CD4-positive, alpha-beta T cell treated with Interleukin-4 for 4 hours (primary cell): ENCODE measurements around the gene CDR2L.
"Not testable (repeated sequence)": the region's sequence is repeated elsewhere in the genome, so short reads cannot be mapped to it uniquely, and the experiment has no call there.

Experiments
- DNase-seq: peaks from one replicate; pipeline ENCODE4 v3.0.0-alpha.2; 2020

Gene CDR2L

DNA sequence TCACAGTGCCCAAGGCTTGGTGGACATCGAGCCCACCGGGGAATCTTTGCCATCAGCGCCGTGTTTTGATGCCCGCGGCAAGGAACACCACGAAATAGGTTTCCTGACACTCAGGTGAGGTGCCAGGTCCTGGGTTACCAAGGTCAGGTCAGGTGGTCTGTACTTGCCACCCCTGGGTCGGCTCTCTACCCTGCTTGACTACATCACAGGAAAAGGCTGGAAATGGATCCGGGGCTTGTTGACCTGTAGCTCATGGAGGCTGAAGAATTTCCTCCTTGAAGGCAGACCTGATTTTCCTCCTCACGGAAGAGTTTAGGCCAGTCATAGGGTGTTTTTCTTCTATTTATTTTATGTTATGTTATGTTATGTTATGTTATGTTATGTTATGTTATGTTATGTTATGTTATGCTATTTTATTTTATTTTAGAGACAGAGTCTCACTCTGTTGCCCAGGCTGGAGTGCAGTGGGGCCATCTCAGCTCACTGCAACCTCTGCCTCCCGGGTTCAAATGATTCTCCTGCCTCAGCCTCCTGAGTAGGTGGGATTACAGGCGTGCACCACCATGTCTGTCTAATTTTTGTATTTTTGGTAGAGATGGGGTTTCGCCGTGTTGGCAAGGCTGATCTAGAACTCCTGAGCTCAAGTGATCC, 4.6 kb upstream of the CDR2L start:
- DNase-seq = not testable (repeated sequence)

GRCh38 chr17:74986206-74986576, 1.2 kb upstream of the CDR2L start:
- DNase-seq = no peak

GRCh38 chr17:74987909-74988711, 678 bp downstream of the CDR2L start:
- DNase-seq = no peak

GRCh38 chr17:74990581-74991105, 3.2 kb downstream of the CDR2L start:
- no peak for DNase-seq

DNA sequence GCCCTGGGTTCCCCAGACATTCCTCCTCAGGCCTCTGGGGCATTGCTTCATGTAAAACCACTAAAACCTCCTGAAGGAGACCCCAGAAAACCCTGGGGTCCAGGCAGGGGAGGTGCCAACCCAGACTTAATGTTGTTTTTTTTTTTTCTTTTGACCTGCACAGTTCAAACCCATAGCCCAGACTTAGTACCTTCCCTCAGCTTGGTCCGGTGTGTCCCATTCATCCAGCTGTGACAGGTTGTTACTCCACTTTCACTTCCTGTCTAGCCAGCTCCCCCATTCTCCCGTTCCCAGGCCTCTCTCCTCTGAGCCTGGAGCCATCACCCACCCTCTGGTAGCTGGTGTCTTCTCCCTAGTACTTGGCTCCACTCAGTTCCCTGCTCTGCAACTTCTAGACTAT, 4.8 kb downstream of the CDR2L start:
- no peak for DNase-seq

- DNase-seq = no peak
Observed at GRCh38 chr17:74994440-74994839, 7.0 kb downstream of the CDR2L start.

- no peak for DNase-seq
Observed at GRCh38 chr17:74995847-74996246, 8.4 kb downstream of the CDR2L start.

DNA sequence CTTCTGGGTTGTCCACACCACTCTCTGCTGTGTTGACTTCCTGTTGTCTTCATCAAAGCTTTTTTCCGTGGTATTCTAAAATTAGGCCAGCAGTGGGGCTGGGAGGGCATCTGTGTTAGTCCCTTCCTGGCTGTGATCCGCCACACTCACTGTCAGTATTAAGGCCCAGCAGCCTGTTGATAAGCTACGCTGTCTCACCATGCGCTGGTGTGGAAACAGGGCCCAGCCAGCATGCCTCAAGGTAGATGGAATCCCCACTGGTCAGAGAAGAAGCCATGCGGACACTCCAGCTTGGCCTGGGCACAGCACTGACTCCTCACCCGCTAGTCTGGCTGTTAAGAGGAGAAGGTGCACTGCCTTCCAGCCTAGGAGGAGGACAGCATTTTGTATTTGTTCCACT, 11.4 kb downstream of the CDR2L start:
- DNase-seq = no peak

GRCh38 chr17:74999523-74999922, 12.1 kb downstream of the CDR2L start:
- DNase-seq = no peak

DNA sequence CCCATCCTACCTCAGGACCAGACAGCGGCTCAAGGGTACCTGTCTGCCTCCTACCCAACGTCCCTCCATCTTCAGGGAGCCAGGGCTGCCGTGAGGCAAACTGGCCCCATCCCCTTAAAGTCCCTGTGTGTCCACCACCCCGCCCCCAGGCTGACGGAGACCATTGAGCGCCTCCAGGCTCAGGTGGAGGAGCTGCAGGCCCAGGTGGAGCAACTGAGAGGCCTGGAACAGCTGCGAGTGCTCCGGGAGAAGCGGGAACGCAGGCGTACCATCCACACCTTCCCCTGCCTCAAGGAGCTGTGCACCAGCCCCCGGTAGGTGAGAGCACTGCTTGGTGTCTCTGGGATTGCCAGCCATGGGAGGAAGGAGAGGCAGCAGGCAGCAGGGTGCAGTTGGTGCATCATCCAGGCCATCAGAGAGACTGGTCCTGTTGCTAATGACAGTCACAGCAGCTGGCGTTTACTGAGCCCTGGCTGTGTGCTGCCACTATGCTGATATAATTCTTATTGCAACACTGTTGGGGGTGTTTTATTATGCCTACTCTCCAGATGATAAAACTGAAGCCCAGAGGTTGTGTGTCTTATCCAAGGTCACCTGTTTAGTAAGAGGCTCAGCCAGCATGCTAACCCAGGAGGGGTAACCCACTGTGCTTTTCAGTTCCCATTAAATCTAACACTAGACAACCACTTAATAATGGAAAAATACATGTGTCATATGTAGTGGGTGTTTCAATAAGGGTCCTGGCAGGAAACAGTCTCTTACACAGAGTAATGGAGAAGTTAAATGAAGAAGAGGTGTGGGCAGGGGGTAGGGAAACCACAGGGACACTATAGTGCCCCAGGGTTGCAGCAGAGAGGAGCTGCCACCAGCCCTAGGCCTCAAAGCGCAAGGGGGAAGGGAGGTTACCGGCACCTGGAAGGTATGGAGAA, 14.7 kb downstream of the CDR2L start:
- DNase-seq = no peak

DNA sequence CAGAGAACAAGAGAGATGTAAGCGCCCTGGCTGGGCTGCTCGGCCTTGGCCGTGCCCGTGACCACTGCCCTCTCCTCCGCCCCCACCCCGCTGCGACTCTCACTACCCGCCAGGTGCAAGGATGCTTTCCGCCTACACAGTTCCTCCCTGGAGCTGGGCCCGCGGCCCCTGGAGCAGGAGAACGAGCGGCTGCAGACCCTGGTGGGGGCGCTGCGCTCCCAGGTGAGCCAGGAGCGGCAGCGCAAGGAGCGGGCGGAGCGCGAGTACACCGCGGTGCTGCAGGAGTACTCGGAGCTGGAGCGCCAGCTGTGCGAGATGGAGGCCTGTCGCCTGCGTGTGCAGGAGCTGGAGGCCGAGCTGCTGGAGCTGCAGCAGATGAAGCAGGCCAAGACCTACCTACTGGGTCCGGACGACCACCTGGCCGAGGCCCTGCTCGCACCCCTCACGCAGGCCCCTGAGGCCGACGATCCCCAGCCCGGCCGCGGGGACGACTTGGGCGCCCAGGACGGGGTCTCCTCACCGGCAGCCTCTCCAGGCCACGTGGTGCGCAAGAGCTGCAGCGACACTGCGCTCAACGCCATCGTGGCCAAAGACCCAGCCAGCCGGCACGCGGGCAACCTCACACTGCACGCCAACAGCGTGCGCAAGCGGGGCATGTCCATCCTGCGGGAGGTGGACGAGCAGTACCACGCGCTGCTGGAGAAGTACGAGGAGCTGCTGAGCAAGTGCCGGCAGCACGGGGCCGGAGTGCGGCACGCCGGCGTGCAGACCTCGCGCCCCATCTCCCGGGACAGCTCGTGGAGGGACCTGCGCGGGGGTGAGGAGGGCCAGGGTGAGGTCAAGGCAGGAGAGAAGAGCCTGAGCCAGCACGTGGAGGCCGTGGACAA, 15.9 kb downstream of the CDR2L start:
- DNase-seq = no peak

- no peak for DNase-seq
Observed at GRCh38 chr17:75003957-75004355, 16.5 kb downstream of the CDR2L start.

GRCh38 chr17:75004371-75004770, 16.9 kb downstream of the CDR2L start:
- DNase-seq = no peak

DNA sequence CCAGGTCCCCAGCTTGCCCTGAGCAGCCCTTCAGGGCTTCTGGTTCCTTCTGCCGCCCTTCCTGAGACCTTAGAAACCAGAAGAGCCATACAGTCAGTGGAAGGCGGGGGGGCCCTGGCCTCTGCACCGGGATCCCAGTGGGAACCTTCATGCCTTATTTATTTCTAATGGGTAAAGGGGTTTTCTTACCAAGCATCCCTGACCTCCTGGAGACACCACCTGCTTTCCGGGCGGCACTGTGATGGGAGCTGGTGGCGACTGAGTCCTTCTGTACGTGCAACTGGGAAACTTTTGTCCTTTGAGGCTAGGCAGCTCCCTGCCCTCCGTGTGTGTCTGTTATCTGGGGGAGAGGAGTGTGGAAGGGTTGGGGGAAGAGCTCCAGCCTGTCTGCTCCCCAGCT, 17.9 kb downstream of the CDR2L start:
- DNase-seq = no peak

DNA sequence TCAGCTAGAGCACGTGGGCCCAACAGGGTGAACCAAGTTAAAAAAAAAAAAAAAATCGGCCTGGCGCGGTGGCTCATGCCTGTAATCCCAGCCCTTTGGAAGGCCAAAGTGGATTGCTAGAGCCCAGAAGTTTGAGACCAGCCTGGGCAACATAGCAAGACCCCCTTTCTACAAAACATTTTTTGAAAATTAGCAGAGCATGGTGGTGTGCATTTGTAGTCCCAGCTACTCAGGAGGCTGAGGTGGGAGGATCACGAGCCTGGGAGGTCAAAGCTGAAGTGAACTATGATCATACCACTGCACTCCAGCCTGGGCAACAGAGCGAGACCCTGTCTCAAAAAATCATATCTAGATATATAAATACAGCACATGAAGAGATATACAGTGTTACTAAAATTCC, 18.7 kb downstream of the CDR2L start:
- DNase-seq = not testable (repeated sequence)

DNA sequence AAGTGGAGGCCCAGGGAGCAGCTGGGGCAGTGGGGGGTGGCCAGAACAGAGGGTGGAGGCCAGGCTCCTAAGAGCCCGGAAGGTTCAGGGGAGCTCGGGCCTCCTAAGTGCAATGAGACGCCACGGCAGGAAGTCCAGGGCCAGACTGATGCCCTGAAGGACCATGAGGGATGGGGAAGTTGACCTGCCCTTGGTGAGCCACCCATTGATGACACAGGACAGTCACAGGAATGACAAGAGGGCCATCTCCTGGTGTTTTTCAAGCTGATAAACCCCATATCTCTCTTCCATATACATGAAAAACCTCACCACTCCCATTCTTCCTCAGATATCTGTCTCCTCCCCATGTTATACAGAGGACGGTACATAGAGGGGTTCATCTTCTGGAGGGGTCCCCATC, 19.2 kb downstream of the CDR2L start:
- DNase-seq = no peak

GRCh38 chr17:75008373-75008772, 20.9 kb downstream of the CDR2L start:
- DNase-seq = no peak

- DNase-seq = no peak
Observed at GRCh38 chr17:75009139-75009724, 21.8 kb downstream of the CDR2L start.

DNA sequence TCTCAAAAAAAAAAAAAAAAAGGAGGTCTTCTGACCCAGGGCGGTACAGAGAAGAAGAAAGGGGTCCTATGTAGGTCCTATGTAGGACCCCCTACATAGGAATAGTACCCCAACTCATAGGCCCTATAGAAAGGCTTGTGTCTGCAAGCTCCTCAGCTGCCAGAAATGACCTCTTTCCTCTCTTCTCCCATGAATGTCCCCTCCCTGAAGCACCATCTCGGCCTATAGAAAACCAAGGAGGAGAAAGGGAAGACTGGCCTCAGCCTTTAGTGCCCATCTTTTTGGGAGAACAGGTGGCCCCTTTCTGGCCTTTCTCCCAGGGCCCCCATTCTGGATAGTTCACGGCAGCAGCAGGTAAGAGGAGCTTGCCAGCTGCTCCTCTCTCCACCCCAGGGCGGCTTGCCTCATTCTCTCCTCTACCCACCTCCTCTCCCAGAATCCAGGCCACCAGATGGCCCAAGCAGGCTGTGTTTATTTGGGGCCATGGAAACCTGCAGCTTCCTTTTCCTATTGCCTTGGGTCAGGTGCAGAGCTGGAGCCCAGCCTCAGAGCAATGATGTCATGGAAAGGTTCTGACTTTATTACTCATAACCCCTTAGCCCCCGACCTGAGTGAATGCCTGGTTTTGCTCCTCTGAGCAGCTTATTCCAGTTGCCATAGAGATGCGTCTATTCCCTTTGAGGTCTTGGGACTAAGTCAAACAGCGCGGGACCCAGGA, 23.4 kb downstream of the CDR2L start:
- DNase-seq = no peak

DNA sequence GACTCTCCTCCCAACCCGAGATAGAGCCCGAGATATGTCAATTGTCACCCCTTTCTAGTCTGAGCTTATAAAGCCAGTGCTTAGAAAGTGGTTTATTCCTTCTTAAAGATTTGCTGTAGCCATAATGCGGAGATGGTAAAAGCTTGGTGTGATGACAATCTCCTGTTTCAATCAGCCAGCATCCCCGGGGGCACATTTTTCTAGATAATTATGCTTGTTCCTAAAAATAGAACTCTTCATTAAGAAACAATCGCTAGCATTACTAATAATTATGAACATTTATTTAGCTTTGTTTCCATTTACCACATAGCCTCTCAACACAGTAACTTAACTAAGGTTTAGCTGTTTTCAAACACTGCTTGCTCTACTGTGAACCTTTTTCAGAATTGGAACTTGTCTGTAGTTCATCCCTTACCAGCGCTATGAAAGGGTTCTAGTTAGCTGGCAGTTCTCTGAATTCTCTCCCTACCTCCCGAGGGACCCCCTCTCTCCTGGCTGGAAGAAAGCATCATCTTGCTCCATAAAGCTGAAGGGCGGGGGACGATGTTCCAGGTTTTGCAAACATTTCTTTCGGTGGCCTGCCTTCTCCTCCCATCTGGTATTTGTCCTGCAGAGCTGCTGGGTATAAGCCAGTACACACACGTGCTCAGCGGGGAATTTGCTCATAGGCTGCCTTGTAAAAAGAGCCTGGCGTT, 24.1 kb downstream of the CDR2L start:
- DNase-seq = no peak

GRCh38 chr17:75012096-75012345, 24.6 kb downstream of the CDR2L start:
- no peak for DNase-seq
